Activated naive CD4-positive, alpha-beta T cell treated with anti-CD3 and anti-CD28 coated beads, Interleukin-2, amount 50 U/mL, for 24 hours (primary cell): ENCODE results near the gene ACOX1.
"Not testable (repeated sequence)": the region's sequence is repeated elsewhere in the genome, so short reads cannot be mapped to it uniquely, and the experiment has no call there.

Source experiments
- H3K27ac Mint-ChIP-seq: one replicate; pipeline ENCODE4 v1.8.0; 2021; ENCODE audit warnings: mild to moderate bottlenecking, mixed read lengths
- H3K27me3 Mint-ChIP-seq: one replicate; pipeline ENCODE4 v1.8.0; 2021; ENCODE audit warnings: mixed read lengths
- H3K36me3 Mint-ChIP-seq: one replicate; pipeline ENCODE4 v1.8.0; 2021; ENCODE audit warnings: mixed read lengths
- H3K4me1 Mint-ChIP-seq: one replicate; pipeline ENCODE4 v1.8.0; 2021; ENCODE audit warnings: mixed read lengths
- H3K4me3 Mint-ChIP-seq: one replicate; pipeline ENCODE4 v1.8.0; 2021; ENCODE audit warnings: mild to moderate bottlenecking, mixed read lengths
- H3K9me3 Mint-ChIP-seq: one replicate; pipeline ENCODE4 v1.8.0; 2021; ENCODE audit warnings: mixed read lengths

The ACOX1 gene

GRCh38 chr17:75998327-75998795 lies 19.4 kb upstream of the ACOX1 start:
- no peaks in the 10 kb centered on the region for H3K36me3 Mint-ChIP-seq
- H3K4me3 Mint-ChIP-seq = no peak overlapping the region
- H3K9me3 Mint-ChIP-seq = no peaks in the 10 kb centered on the region
- H3K4me1 Mint-ChIP-seq = peaks cover 15% of the 10 kb centered on the region
- no peaks in the 10 kb centered on the region for H3K27me3 Mint-ChIP-seq
- no peak overlapping the region for H3K27ac Mint-ChIP-seq

- H3K4me3 Mint-ChIP-seq = peak overlapping the region; percentile 32
- peaks cover 1% of the 10 kb centered on the region for H3K36me3 Mint-ChIP-seq
- H3K9me3 Mint-ChIP-seq = no peaks in the 10 kb centered on the region
- H3K27me3 Mint-ChIP-seq = no peaks in the 10 kb centered on the region
- H3K4me1 Mint-ChIP-seq = peaks cover 15% of the 10 kb centered on the region
- H3K27ac Mint-ChIP-seq = peak overlapping the region; percentile 73
Measured at GRCh38 chr17:75996665-75997590, 18.0 kb upstream of the ACOX1 start.

- H3K4me3 Mint-ChIP-seq = no peak overlapping the region
- H3K27ac Mint-ChIP-seq = no peak overlapping the region
- no peaks in the 10 kb centered on the region for H3K27me3 Mint-ChIP-seq
- H3K4me1 Mint-ChIP-seq = peaks cover 15% of the 10 kb centered on the region
- no peaks in the 10 kb centered on the region for H3K9me3 Mint-ChIP-seq
- H3K36me3 Mint-ChIP-seq = peaks cover 4% of the 10 kb centered on the region
Measured at GRCh38 chr17:75995385-75995925, 16.5 kb upstream of the ACOX1 start.

GRCh38 chr17:75994802-75995370 lies 15.9 kb upstream of the ACOX1 start:
- no peaks in the 10 kb centered on the region for H3K27me3 Mint-ChIP-seq
- H3K4me3 Mint-ChIP-seq = no peak overlapping the region
- H3K9me3 Mint-ChIP-seq = no peaks in the 10 kb centered on the region
- H3K4me1 Mint-ChIP-seq = peaks cover 15% of the 10 kb centered on the region
- H3K27ac Mint-ChIP-seq = no peak overlapping the region
- peaks cover 4% of the 10 kb centered on the region for H3K36me3 Mint-ChIP-seq

GRCh38 chr17:75991396-75991795 lies 12.4 kb upstream of the ACOX1 start:
- Mint-ChIP-seq H3K4me1 (peaks cover under 1% of the 10 kb centered on the region), H3K27me3 (no peaks in the 10 kb centered on the region), H3K36me3 (peaks cover 4% of the 10 kb centered on the region), H3K27ac (no peak overlapping the region), H3K9me3 (no peaks in the 10 kb centered on the region), H3K4me3 (no peak overlapping the region)

- Mint-ChIP-seq H3K4me3 (no peak overlapping the region), H3K27me3 (no peaks in the 10 kb centered on the region), H3K36me3 (peaks cover 3% of the 10 kb centered on the region), H3K4me1 (no peaks in the 10 kb centered on the region), H3K9me3 (no peaks in the 10 kb centered on the region), H3K27ac (no peak overlapping the region)
Measured at GRCh38 chr17:75987041-75987440, 8.1 kb upstream of the ACOX1 start.

GRCh38 chr17:75985986-75986385 lies 7.0 kb upstream of the ACOX1 start:
- no peaks in the 10 kb centered on the region for H3K9me3 Mint-ChIP-seq
- H3K27ac Mint-ChIP-seq = no peak overlapping the region
- H3K27me3 Mint-ChIP-seq = no peaks in the 10 kb centered on the region
- peaks cover 2% of the 10 kb centered on the region for H3K4me1 Mint-ChIP-seq
- no peak overlapping the region for H3K4me3 Mint-ChIP-seq
- H3K36me3 Mint-ChIP-seq = no peaks in the 10 kb centered on the region

- Mint-ChIP-seq H3K27me3 (no peaks in the 10 kb centered on the region), H3K27ac (no peak overlapping the region)
Measured at GRCh38 chr17:75983501-75984181, 4.7 kb upstream of the ACOX1 start.

GRCh38 chr17:75981019-75981615 lies 2.2 kb upstream of the ACOX1 start:
- H3K36me3 Mint-ChIP-seq = peaks cover 4% of the 10 kb centered on the region
- H3K4me3 Mint-ChIP-seq = peak overlapping the region; percentile 99
- H3K27ac Mint-ChIP-seq = peak overlapping the region; percentile 23
- H3K4me1 Mint-ChIP-seq = peaks cover 34% of the 10 kb centered on the region
- no peaks in the 10 kb centered on the region for H3K27me3 Mint-ChIP-seq
- no peaks in the 10 kb centered on the region for H3K9me3 Mint-ChIP-seq

More at GRCh38 chr17:75983501-75984181, 4.7 kb upstream of the ACOX1 start:
- Mint-ChIP-seq H3K4me3 (no peak overlapping the region), H3K9me3 (no peaks in the 10 kb centered on the region), H3K4me1 (peaks cover 19% of the 10 kb centered on the region), H3K36me3 (peaks cover 2% of the 10 kb centered on the region)

- Mint-ChIP-seq H3K9me3 (no peaks in the 10 kb centered on the region), H3K4me3 (peak overlapping the region; percentile 99), H3K36me3 (peaks cover 4% of the 10 kb centered on the region), H3K27ac (peak overlapping the region; percentile 65), H3K4me1 (peaks cover 41% of the 10 kb centered on the region), H3K27me3 (no peaks in the 10 kb centered on the region)
Measured at GRCh38 chr17:75980188-75981018, 1.4 kb upstream of the ACOX1 start.

- peak overlapping the region; percentile 100 for H3K27ac Mint-ChIP-seq
- peak overlapping the region; percentile 99 for H3K4me3 Mint-ChIP-seq
- H3K9me3 Mint-ChIP-seq = no peaks in the 10 kb centered on the region
- peaks cover 4% of the 10 kb centered on the region for H3K36me3 Mint-ChIP-seq
- H3K4me1 Mint-ChIP-seq = peaks cover 41% of the 10 kb centered on the region
- no peaks in the 10 kb centered on the region for H3K27me3 Mint-ChIP-seq
Measured at GRCh38 chr17:75979705-75980187, 780 bp upstream of the ACOX1 start.

- peaks cover 62% of the 10 kb centered on the region for H3K4me1 Mint-ChIP-seq
- H3K9me3 Mint-ChIP-seq = no peaks in the 10 kb centered on the region
- peaks cover 10% of the 10 kb centered on the region for H3K36me3 Mint-ChIP-seq
- no peaks in the 10 kb centered on the region for H3K27me3 Mint-ChIP-seq
- H3K4me3 Mint-ChIP-seq = peak overlapping the region; percentile 40
- peak overlapping the region; percentile 61 for H3K27ac Mint-ChIP-seq
Measured at GRCh38 chr17:75976175-75976848, 2.7 kb downstream of the ACOX1 start.

- H3K36me3 Mint-ChIP-seq = peaks cover 10% of the 10 kb centered on the region
- peak overlapping the region; percentile 95 for H3K27ac Mint-ChIP-seq
- peaks cover 58% of the 10 kb centered on the region for H3K4me1 Mint-ChIP-seq
Measured at GRCh38 chr17:75975757-75976174, 3.2 kb downstream of the ACOX1 start.

GRCh38 chr17:75975187-75975586 lies 3.8 kb downstream of the ACOX1 start:
- not testable (repeated sequence) for H3K27ac Mint-ChIP-seq, H3K9me3 Mint-ChIP-seq, H3K27me3 Mint-ChIP-seq, H3K4me3 Mint-ChIP-seq
- peaks cover 10% of the 10 kb centered on the region for H3K36me3 Mint-ChIP-seq
- H3K4me1 Mint-ChIP-seq = peaks cover 52% of the 10 kb centered on the region

More at GRCh38 chr17:75975757-75976174, 3.2 kb downstream of the ACOX1 start:
- Mint-ChIP-seq H3K9me3 (no peaks in the 10 kb centered on the region), H3K4me3 (peak overlapping the region; percentile 36), H3K27me3 (no peaks in the 10 kb centered on the region)
